Measurements from ENCODE around the gene SRBD1. TPM values are rescaled to one million over a fixed set of nuclear protein-coding genes. Genes with fewer than 3 reads are reported as not detected.

SRBD1 gene
- polyA plus RNA-seq, 4 donors = 4.7 to 10.9 (median 7.1) TPM

- Histone ChIP-seq H3K27me3 (ENCODE audit: control insufficient read depth in 3 of 3, insufficient read depth in 3 of 3, low read length in 3 of 3) (no peaks in the 10 kb centered on the region), H3K36me3 (ENCODE audit: control insufficient read depth in 3 of 3, insufficient read depth in 2 of 3, low read depth in 1 of 3, low read length in 3 of 3) (peaks cover 0 to 6% (median 4%) of the 10 kb centered on the region in 3 donors), H3K4me3 (ENCODE audit: low read depth in 1 of 3, low read length in 3 of 3) (no peak overlapping the region), H3K27ac (ENCODE audit: low read depth in 1 of 3, low read length in 2 of 3) (no peak overlapping the region), H3K4me1 (ENCODE audit: control insufficient read depth in 3 of 3, insufficient read depth in 2 of 3, low read depth in 1 of 3, low read length in 2 of 3) (no peaks in the 10 kb centered on the region), H3K9me3 (ENCODE audit: control insufficient read depth in 2 of 2, insufficient read depth in 1 of 2, low read depth in 1 of 2, low read length in 1 of 2) (no peaks in the 10 kb centered on the region)
- 95 to 100% (median 97%) methylated on average over 2 of the region's 5 CpGs for WGBS, 3 donors
- FAIRE-seq (no peak), DNase-seq (no peak)
Measured at GRCh38 chr2:45415534-45416123, 195.4 kb downstream of the SRBD1 start.

DNA sequence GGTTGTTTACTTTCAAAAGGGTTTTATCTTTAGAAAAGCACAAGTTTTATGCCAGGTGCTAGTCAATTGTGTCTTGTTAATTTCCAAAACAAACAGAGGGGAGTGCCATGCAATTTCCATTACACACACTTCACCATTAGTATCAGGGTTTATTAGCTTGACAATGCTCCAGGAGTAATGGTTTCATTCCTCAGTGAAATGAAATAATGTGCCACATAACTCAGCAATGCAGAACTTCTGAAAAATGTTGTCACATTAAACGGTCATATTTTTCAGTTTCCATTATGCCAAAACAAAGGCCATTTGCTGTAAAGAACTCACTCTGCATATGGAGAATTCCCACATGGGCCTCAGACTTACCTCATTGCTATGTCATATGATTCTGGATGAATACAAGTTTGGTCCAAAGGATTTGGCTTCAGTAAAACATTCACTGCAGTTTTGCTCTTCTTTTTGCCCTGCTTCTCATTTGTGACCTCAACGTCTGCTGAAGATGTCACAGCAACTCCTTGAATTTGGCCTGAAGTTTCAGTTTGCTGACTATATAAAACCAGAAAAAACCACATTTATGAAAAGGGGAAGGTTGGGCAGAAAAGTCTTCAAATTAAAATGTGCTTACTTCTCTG, 198.2 kb downstream of the SRBD1 start:
- H3K4me3 ChIP-seq (ENCODE audit: low read depth in 1 of 3, low read length in 3 of 3) = no peak overlapping the region
- no peak for FAIRE-seq
- no peaks in the 10 kb centered on the region for H3K9me3 ChIP-seq (ENCODE audit: control insufficient read depth in 2 of 2, insufficient read depth in 1 of 2, low read depth in 1 of 2, low read length in 1 of 2)
- no peak overlapping the region for H3K27ac ChIP-seq (ENCODE audit: low read depth in 1 of 3, low read length in 2 of 3)
- peaks cover 0 to 6% (median 4%) of the 10 kb centered on the region in 3 donors for H3K36me3 ChIP-seq (ENCODE audit: control insufficient read depth in 3 of 3, insufficient read depth in 2 of 3, low read depth in 1 of 3, low read length in 3 of 3)
- H3K4me1 ChIP-seq (ENCODE audit: control insufficient read depth in 3 of 3, insufficient read depth in 2 of 3, low read depth in 1 of 3, low read length in 2 of 3) = no peaks in the 10 kb centered on the region
- no peaks in the 10 kb centered on the region for H3K27me3 ChIP-seq (ENCODE audit: control insufficient read depth in 3 of 3, insufficient read depth in 3 of 3, low read length in 3 of 3)
- no peak for DNase-seq
- 47 to 71% (median 57%) methylated on average over 2 of the region's 2 CpGs for WGBS, 3 donors

- Histone ChIP-seq H3K4me1 (ENCODE audit: control insufficient read depth in 3 of 3, insufficient read depth in 2 of 3, low read depth in 1 of 3, low read length in 2 of 3) (no peaks in the 10 kb centered on the region), H3K27me3 (ENCODE audit: control insufficient read depth in 3 of 3, insufficient read depth in 3 of 3, low read length in 3 of 3) (no peaks in the 10 kb centered on the region), H3K27ac (ENCODE audit: low read depth in 1 of 3, low read length in 2 of 3) (no peak overlapping the region), H3K36me3 (ENCODE audit: control insufficient read depth in 3 of 3, insufficient read depth in 2 of 3, low read depth in 1 of 3, low read length in 3 of 3) (peaks cover 0 to 4% (median 3%) of the 10 kb centered on the region in 3 donors), H3K9me3 (ENCODE audit: control insufficient read depth in 2 of 2, insufficient read depth in 1 of 2, low read depth in 1 of 2, low read length in 1 of 2) (no peaks in the 10 kb centered on the region), H3K4me3 (ENCODE audit: low read depth in 1 of 3, low read length in 3 of 3) (no peak overlapping the region)
- DNase-seq = no peak
- 96 to 98% (median 97%) methylated on average over 1 of the region's 1 CpG for WGBS, 3 donors
- FAIRE-seq = no peak
Measured at GRCh38 chr2:45409677-45410076, 201.4 kb downstream of the SRBD1 start.

GRCh38 chr2:45406621-45407020, 204.4 kb downstream of the SRBD1 start:
- FAIRE-seq = no peak
- WGBS, 3 donors = 80 to 96% (median 90%) methylated on average over 2 of the region's 2 CpGs

GRCh38 chr2:45404807-45405297, 206.2 kb downstream of the SRBD1 start:
- H3K36me3 ChIP-seq (ENCODE audit: control insufficient read depth in 3 of 3, insufficient read depth in 2 of 3, low read depth in 1 of 3, low read length in 3 of 3) = peaks cover 0 to 2% (median 0%) of the 10 kb centered on the region in 3 donors
- DNase-seq (no peak), FAIRE-seq (no peak)
- no peak overlapping the region for H3K4me3 ChIP-seq (ENCODE audit: low read depth in 1 of 3, low read length in 3 of 3)
- no peak overlapping the region for H3K27ac ChIP-seq (ENCODE audit: low read depth in 1 of 3, low read length in 2 of 3)
- no peaks in the 10 kb centered on the region for H3K27me3 ChIP-seq (ENCODE audit: control insufficient read depth in 3 of 3, insufficient read depth in 3 of 3, low read length in 3 of 3)
- no peaks in the 10 kb centered on the region for H3K9me3 ChIP-seq (ENCODE audit: control insufficient read depth in 2 of 2, insufficient read depth in 1 of 2, low read depth in 1 of 2, low read length in 1 of 2)
- no peaks in the 10 kb centered on the region for H3K4me1 ChIP-seq (ENCODE audit: control insufficient read depth in 3 of 3, insufficient read depth in 2 of 3, low read depth in 1 of 3, low read length in 2 of 3)
- 73 to 96% (median 91%) methylated on average over 3 of the region's 3 CpGs for WGBS, 3 donors

More at GRCh38 chr2:45406621-45407020, 204.4 kb downstream of the SRBD1 start:
- H3K9me3 ChIP-seq (ENCODE audit: control insufficient read depth in 2 of 2, insufficient read depth in 1 of 2, low read depth in 1 of 2, low read length in 1 of 2) = no peaks in the 10 kb centered on the region
- H3K4me1 ChIP-seq (ENCODE audit: control insufficient read depth in 3 of 3, insufficient read depth in 2 of 3, low read depth in 1 of 3, low read length in 2 of 3) = no peaks in the 10 kb centered on the region
- H3K27me3 ChIP-seq (ENCODE audit: control insufficient read depth in 3 of 3, insufficient read depth in 3 of 3, low read length in 3 of 3) = no peaks in the 10 kb centered on the region
- H3K27ac ChIP-seq (ENCODE audit: low read depth in 1 of 3, low read length in 2 of 3) = no peak overlapping the region
- H3K4me3 ChIP-seq (ENCODE audit: low read depth in 1 of 3, low read length in 3 of 3) = no peak overlapping the region
- H3K36me3 ChIP-seq (ENCODE audit: control insufficient read depth in 3 of 3, insufficient read depth in 2 of 3, low read depth in 1 of 3, low read length in 3 of 3) = peaks cover 0 to under 1% (median 0%) of the 10 kb centered on the region in 3 donors
- DNase-seq = no peak

GRCh38 chr2:45403036-45403435, 208.0 kb downstream of the SRBD1 start:
- Histone ChIP-seq H3K4me1 (ENCODE audit: control insufficient read depth in 3 of 3, insufficient read depth in 2 of 3, low read depth in 1 of 3, low read length in 2 of 3) (no peaks in the 10 kb centered on the region), H3K27me3 (ENCODE audit: control insufficient read depth in 3 of 3, insufficient read depth in 3 of 3, low read length in 3 of 3) (no peaks in the 10 kb centered on the region), H3K4me3 (ENCODE audit: low read depth in 1 of 3, low read length in 3 of 3) (no peak overlapping the region), H3K27ac (ENCODE audit: low read depth in 1 of 3, low read length in 2 of 3) (no peak overlapping the region), H3K9me3 (ENCODE audit: control insufficient read depth in 2 of 2, insufficient read depth in 1 of 2, low read depth in 1 of 2, low read length in 1 of 2) (no peaks in the 10 kb centered on the region), H3K36me3 (ENCODE audit: control insufficient read depth in 3 of 3, insufficient read depth in 2 of 3, low read depth in 1 of 3, low read length in 3 of 3) (peaks cover 0 to 2% (median 0%) of the 10 kb centered on the region in 3 donors)
- no peak for FAIRE-seq
- DNase-seq = no peak

DNA sequence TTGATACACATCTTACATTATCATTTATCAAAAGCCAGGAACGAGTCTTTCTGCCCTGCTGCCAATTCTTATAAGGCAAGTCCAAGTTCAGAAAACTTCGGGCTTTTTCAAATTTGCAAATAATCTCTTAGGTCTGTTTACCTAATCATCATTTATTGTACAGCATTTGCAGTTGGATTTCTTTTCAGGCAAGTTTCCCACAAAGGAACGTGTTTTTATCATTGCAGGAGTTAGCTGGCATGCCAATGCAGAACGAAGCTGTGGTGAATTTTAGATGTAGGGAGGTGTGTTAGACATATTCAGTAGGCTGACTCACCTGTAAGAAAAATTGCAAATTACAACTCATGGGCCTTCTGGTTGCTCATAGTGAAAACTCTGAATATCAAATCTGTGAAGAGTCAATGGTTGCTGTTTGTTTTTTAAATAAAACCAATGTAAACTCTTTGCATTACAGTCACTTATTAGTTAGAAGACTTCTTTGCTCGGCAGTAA, 209.6 kb downstream of the SRBD1 start:
- 82 to 87% (median 84%) methylated on average over 5 of the region's 5 CpGs for WGBS, 3 donors
- Histone ChIP-seq H3K4me3 (ENCODE audit: low read depth in 1 of 3, low read length in 3 of 3) (no peak overlapping the region), H3K4me1 (ENCODE audit: control insufficient read depth in 3 of 3, insufficient read depth in 2 of 3, low read depth in 1 of 3, low read length in 2 of 3) (no peaks in the 10 kb centered on the region), H3K27ac (ENCODE audit: low read depth in 1 of 3, low read length in 2 of 3) (no peak overlapping the region), H3K27me3 (ENCODE audit: control insufficient read depth in 3 of 3, insufficient read depth in 3 of 3, low read length in 3 of 3) (no peaks in the 10 kb centered on the region), H3K9me3 (ENCODE audit: control insufficient read depth in 2 of 2, insufficient read depth in 1 of 2, low read depth in 1 of 2, low read length in 1 of 2) (no peaks in the 10 kb centered on the region), H3K36me3 (ENCODE audit: control insufficient read depth in 3 of 3, insufficient read depth in 2 of 3, low read depth in 1 of 3, low read length in 3 of 3) (peaks cover 0 to 2% (median 0%) of the 10 kb centered on the region in 3 donors)
- no peak for DNase-seq
- no peak for FAIRE-seq

DNA sequence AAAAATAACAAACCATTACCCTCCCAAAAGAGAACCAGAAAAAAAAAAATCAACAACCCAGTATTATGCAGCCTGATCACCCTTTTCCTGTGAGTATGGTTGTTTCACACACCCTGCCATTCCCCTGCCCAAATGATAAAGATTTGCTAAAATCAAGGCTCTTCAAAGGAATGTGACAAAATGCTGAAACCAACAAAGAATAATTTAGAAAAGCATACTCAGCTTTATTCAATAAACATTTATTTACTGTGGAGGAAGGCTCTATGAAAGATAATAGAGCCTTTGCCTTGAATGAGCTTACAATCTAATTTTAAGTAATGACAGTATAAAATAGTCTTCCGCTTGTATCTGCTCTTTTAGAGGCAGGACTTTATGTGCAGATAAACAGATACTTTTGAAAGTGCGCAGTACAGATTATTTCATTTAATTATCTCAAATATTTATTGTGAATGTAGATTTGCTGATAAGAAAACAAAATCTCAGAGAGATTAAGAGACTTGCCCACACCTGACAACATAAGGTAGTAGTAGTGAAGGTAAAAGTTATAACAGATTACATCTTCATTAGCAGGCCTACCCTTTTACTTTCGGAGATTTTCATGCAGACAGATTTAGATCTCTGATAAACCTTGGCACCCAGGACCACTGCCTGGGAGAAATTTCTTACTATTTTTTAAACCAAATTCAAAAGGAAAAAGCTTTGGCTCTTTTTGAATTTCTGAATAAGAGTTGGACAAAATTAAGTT, 211.9 kb downstream of the SRBD1 start:
- Histone ChIP-seq H3K9me3 (ENCODE audit: control insufficient read depth in 2 of 2, insufficient read depth in 1 of 2, low read depth in 1 of 2, low read length in 1 of 2) (no peaks in the 10 kb centered on the region), H3K27ac (ENCODE audit: low read depth in 1 of 3, low read length in 2 of 3) (no peak overlapping the region), H3K27me3 (ENCODE audit: control insufficient read depth in 3 of 3, insufficient read depth in 3 of 3, low read length in 3 of 3) (no peaks in the 10 kb centered on the region), H3K4me3 (ENCODE audit: low read depth in 1 of 3, low read length in 3 of 3) (no peak overlapping the region), H3K36me3 (ENCODE audit: control insufficient read depth in 3 of 3, insufficient read depth in 2 of 3, low read depth in 1 of 3, low read length in 3 of 3) (peaks cover 0 to 2% (median 0%) of the 10 kb centered on the region in 3 donors), H3K4me1 (ENCODE audit: control insufficient read depth in 3 of 3, insufficient read depth in 2 of 3, low read depth in 1 of 3, low read length in 2 of 3) (no peaks in the 10 kb centered on the region)
- WGBS, 3 donors = 95 to 99% (median 96%) methylated on average over 3 of the region's 3 CpGs
- FAIRE-seq = no peak
- DNase-seq = no peak

Measured in small intestine (tissue), 7 donors.